Mesenchymal stem cell (in vitro differentiated cells and primary cell): ENCODE data around the gene RFTN1.

Source experiments
- DNase-seq: peaks from one replicate; pipeline ENCODE4 v3.0.0-alpha.2; 2013
- H2AFZ ChIP-seq: one replicate; pipeline ENCODE4 v1.6.1; 2013; ENCODE audit warnings: low read depth, mild to moderate bottlenecking, control low read depth, inconsistent platforms, low read length, moderate library complexity
- H2AK5ac ChIP-seq: 2 replicates; pipeline ENCODE4 v1.6.1; 2013; ENCODE audit warnings: low read length, moderate library complexity, mild to moderate bottlenecking, inconsistent platforms; ENCODE audit not compliant: severe bottlenecking
- H2BK120ac ChIP-seq: one replicate; pipeline ENCODE4 v1.6.1; 2013; ENCODE audit warnings: low read depth, mild to moderate bottlenecking, inconsistent platforms, low read length, moderate library complexity
- H2BK12ac ChIP-seq, 2 experiments: one replicate each; pipeline ENCODE4 v1.6.1; 2013; ENCODE audit warnings: inconsistent platforms in 2 of 2, low read length in 2 of 2, mild to moderate bottlenecking in 2 of 2, moderate library complexity in 2 of 2, control low read depth in 1 of 2
- H2BK15ac ChIP-seq: one replicate; pipeline ENCODE4 v1.6.1; 2013; ENCODE audit warnings: mild to moderate bottlenecking, low read depth, inconsistent platforms; ENCODE audit not compliant: poor library complexity, severe bottlenecking
- H2BK5ac ChIP-seq: 2 replicates; pipeline ENCODE4 v1.6.1; 2013; ENCODE audit warnings: low read depth, mild to moderate bottlenecking, low read length, control low read depth, inconsistent platforms; ENCODE audit not compliant: poor library complexity, severe bottlenecking
- H3K14ac ChIP-seq, 2 experiments: one replicate each; pipeline ENCODE4 v1.6.1; 2013; ENCODE audit warnings: inconsistent platforms in 2 of 2, low read length in 2 of 2, control low read depth in 1 of 2, mild to moderate bottlenecking in 1 of 2, moderate library complexity in 1 of 2
- H3K18ac ChIP-seq, 2 experiments: one replicate each; pipeline ENCODE4 v1.6.1; 2013; ENCODE audit warnings: inconsistent platforms in 2 of 2, low read length in 2 of 2, control low read depth in 1 of 2, low read depth in 1 of 2, mild to moderate bottlenecking in 1 of 2
- H3K23ac ChIP-seq, 2 experiments: one replicate each; pipeline ENCODE4 v1.6.1; 2013; ENCODE audit warnings: inconsistent platforms in 2 of 2, low read length in 2 of 2, mild to moderate bottlenecking in 2 of 2, moderate library complexity in 2 of 2, control low read depth in 1 of 2
- H3K27ac ChIP-seq: 2 replicates; pipeline ENCODE4 v1.5.1; 2013; ENCODE audit warnings: mild to moderate bottlenecking, moderate library complexity, low read length, control low read depth, inconsistent platforms; ENCODE audit not compliant: poor library complexity, severe bottlenecking
- H3K27me3 ChIP-seq, 2 experiments: 2 replicates each; pipeline versions ENCODE4 v1.6.1 to v1.7.0; 2013; ENCODE audit warnings: low read length in 2 of 2, mild to moderate bottlenecking in 2 of 2, moderate library complexity in 2 of 2, control low read depth in 1 of 2, inconsistent platforms in 1 of 2; ENCODE audit not compliant: control insufficient read depth in 1 of 2, insufficient read depth in 1 of 2
- H3K36me3 ChIP-seq, 2 experiments: 2 replicates each; pipeline versions ENCODE4 v1.6.1 to v1.7.0; 2013; ENCODE audit warnings: low read length in 2 of 2, control low read depth in 1 of 2, inconsistent platforms in 1 of 2, low read depth in 1 of 2, mild to moderate bottlenecking in 1 of 2; ENCODE audit not compliant: insufficient read depth in 2 of 2, control insufficient read depth in 1 of 2
- H3K4ac ChIP-seq, 2 experiments: one replicate each; pipeline ENCODE4 v1.6.1; 2013; ENCODE audit warnings: inconsistent platforms in 2 of 2, low read length in 2 of 2, mild to moderate bottlenecking in 2 of 2, moderate library complexity in 2 of 2, control low read depth in 1 of 2, low read depth in 1 of 2
- H3K4me1 ChIP-seq: 2 replicates; pipeline ENCODE4 v1.6.1; 2013; ENCODE audit warnings: low read depth, low read length, control low read depth; ENCODE audit not compliant: control insufficient read depth, insufficient read depth
- H3K4me2 ChIP-seq: 2 replicates; pipeline ENCODE4 v1.6.1; 2013; ENCODE audit warnings: low read length, mild to moderate bottlenecking, inconsistent platforms; ENCODE audit not compliant: poor library complexity, severe bottlenecking
- H3K4me3 ChIP-seq, 2 experiments: 2 replicates each; pipeline versions ENCODE4 v1.5.1 to v1.7.0; 2013; ENCODE audit warnings: low read length in 2 of 2, mild to moderate bottlenecking in 2 of 2, control low read depth in 1 of 2, low read depth in 1 of 2; ENCODE audit not compliant: insufficient read depth in 1 of 2
- H3K79me1 ChIP-seq: replicated peaks from 2 replicates; pipeline ENCODE4 v1.6.1; 2013; ENCODE audit warnings: mild to moderate bottlenecking, control low read depth, low read length, inconsistent platforms; ENCODE audit not compliant: poor library complexity, severe bottlenecking
- H3K9ac ChIP-seq: 2 replicates; pipeline ENCODE4 v1.7.0; 2013; ENCODE audit warnings: mild to moderate bottlenecking, low read length, moderate library complexity
- H3K9me3 ChIP-seq: 2 replicates; pipeline ENCODE4 v1.7.0; 2013; ENCODE audit warnings: mild to moderate bottlenecking, low read length; ENCODE audit not compliant: control insufficient read depth
- H4K8ac ChIP-seq: one replicate; pipeline ENCODE4 v1.6.1; 2013; ENCODE audit warnings: inconsistent platforms, mild to moderate bottlenecking, low read length, moderate library complexity
- H4K91ac ChIP-seq: one replicate; pipeline ENCODE4 v1.6.1; 2013; ENCODE audit warnings: mild to moderate bottlenecking, low read length, inconsistent platforms
- WGBS: methylation state at CpG from one replicate; pipeline ENCODE4 v1.1.7; 2013; ENCODE audit warnings: mixed read lengths; 5-methylcytosine and 5-hydroxymethylcytosine counted together

Gene RFTN1

DNA sequence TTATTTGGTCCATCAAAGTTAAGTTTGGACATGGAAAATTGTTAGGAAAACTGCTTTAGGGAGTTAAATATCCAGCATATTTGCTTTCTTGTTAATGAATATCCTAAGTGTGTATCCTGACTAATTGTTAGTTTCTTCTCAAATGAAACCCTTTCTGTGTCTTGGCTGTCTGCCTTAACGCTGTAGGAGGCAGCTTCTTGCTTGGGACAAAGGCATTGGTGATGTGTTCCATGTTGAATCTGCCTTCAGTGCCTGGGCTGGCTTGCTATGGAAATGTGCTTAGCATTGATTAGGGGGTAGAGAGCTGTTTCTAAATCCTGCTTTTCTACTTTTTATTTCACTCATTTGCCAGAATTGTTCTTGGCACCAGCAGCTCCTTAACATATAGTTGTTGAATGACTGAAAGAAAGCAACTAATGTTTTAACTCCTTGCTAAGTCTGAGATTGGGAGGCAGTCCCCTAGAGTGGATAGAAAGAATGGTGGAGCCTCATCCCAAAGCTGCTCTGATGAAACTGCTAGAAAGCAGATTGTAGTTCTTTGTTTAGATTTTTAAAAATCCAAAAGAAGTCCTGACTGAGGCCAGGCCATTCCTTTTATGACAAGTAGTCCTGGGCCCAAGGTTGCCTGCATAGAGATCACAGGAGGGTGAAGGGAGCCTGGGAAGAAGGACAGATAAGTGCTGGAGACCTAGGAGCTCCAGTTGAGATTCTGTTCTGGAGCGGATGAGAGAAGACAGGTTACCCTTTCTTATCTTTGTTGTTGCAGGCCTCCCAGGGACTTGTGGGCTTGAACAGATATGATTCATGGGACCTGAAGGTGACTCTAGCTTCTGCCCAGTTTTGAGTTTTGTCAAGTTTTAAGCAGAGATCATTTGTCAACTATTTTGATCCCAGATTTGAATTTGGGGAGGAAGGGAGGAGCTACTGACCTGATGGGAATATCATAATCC is 209.2 kb downstream of the RFTN1 start:
- no peak overlapping the region for H3K4me3 ChIP-seq
- no peak overlapping the region for H3K23ac ChIP-seq
- H3K18ac ChIP-seq: no peak overlapping the region
- H3K36me3 ChIP-seq: peaks cover 4 to 45% of the 10 kb centered on the region in 2 experiments
- no peak overlapping the region for H2AK5ac ChIP-seq
- no peak overlapping the region for H4K91ac ChIP-seq
- H3K27ac ChIP-seq: no peak overlapping the region
- H3K4me2 ChIP-seq: no peak overlapping the region
- H2BK120ac ChIP-seq: no peak overlapping the region
- peaks cover 8% of the 10 kb centered on the region for H3K4me1 ChIP-seq
- no peak overlapping the region for H2BK12ac ChIP-seq
- H2BK15ac ChIP-seq: no peak overlapping the region
- no peak overlapping the region for H2AFZ ChIP-seq
- 98% methylated on average over 2 of the region's 2 CpGs for whole genome bisulfite sequencing
- no peaks in the 10 kb centered on the region for H3K9me3 ChIP-seq
- H3K14ac ChIP-seq: no peak overlapping the region
- no peak overlapping the region for H3K9ac ChIP-seq
- no peaks in the 10 kb centered on the region for H3K27me3 ChIP-seq
- H4K8ac ChIP-seq: no peak overlapping the region
- no peak overlapping the region for H3K4ac ChIP-seq
- H2BK5ac ChIP-seq: no peak overlapping the region
- DNase-seq: no peak
- H3K79me1 ChIP-seq: peaks cover 4% of the 10 kb centered on the region

DNA sequence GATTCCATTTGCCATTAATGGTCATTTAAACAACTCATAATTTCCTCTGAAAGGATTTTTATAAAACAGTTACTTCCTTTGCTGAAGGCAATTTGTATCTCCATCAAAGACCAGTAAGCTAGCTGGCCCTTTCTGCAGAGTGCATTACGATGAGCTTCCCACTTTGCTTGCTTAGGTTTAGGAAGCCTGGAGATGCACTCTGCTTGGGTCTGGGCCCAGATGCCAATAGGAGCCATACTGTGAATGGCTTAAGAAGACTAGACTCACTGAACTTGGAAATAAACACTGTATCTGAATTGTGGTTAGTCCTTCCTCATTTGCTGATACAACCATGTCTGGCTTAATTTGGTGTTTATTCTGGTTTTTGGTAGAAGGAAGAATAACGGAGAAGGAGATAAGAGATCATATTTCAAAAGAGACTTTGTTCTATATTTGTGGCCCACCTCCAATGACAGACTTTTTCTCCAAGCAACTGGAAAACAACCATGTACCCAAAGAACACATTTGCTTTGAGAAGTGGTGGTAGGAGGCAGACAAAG is 210.4 kb downstream of the RFTN1 start:
- H3K4ac ChIP-seq: no peak overlapping the region
- H2BK120ac ChIP-seq: no peak overlapping the region
- H4K8ac ChIP-seq: no peak overlapping the region
- 96% methylated on average over 1 of the region's 2 CpGs for WGBS
- H3K9ac ChIP-seq: no peak overlapping the region
- peaks cover 4 to 43% of the 10 kb centered on the region in 2 experiments for H3K36me3 ChIP-seq
- no peak overlapping the region for H3K14ac ChIP-seq
- peaks cover 4% of the 10 kb centered on the region for H3K79me1 ChIP-seq
- no peak overlapping the region for H2BK12ac ChIP-seq
- no peaks in the 10 kb centered on the region for H3K27me3 ChIP-seq
- no peak overlapping the region for H3K18ac ChIP-seq
- no peak overlapping the region for H3K4me2 ChIP-seq
- no peak overlapping the region for H2AFZ ChIP-seq
- DNase-seq: no peak
- H3K4me3 ChIP-seq: no peak overlapping the region
- H2AK5ac ChIP-seq: no peak overlapping the region
- H3K9me3 ChIP-seq: no peaks in the 10 kb centered on the region
- H2BK5ac ChIP-seq: no peak overlapping the region
- H4K91ac ChIP-seq: no peak overlapping the region
- H3K23ac ChIP-seq: no peak overlapping the region
- peaks cover 6% of the 10 kb centered on the region for H3K4me1 ChIP-seq
- H2BK15ac ChIP-seq: no peak overlapping the region
- no peak overlapping the region for H3K27ac ChIP-seq

GRCh38 chr3:16302082-16302631 is 211.3 kb downstream of the RFTN1 start:
- H3K36me3 ChIP-seq: peaks cover 4 to 44% of the 10 kb centered on the region in 2 experiments
- no peak overlapping the region for H3K14ac ChIP-seq
- WGBS: 96% methylated on average over 6 of the region's 6 CpGs

DNA sequence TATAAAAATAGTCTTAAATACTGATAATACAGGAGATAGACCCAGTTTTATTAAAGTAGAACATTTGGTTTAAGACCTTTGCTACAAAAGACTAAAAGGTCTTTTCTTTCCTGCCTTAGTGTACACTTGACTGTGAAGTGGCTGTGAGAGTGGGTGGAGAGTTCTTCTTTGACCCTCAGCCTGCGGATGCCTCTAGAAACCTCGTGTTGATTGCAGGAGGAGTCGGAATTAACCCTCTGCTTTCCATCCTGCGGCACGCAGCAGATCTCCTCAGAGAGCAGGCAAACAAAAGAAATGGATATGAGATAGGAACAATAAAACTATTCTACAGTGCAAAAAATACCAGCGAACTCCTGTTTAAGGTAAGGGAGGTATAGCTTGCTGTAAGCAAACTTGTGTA is 212.0 kb downstream of the RFTN1 start:
- H4K8ac ChIP-seq: no peak overlapping the region
- peaks cover 1% of the 10 kb centered on the region for H3K79me1 ChIP-seq
- no peak for DNase-seq
- H2BK12ac ChIP-seq: no peak overlapping the region
- no peak overlapping the region for H2BK15ac ChIP-seq
- no peak overlapping the region for H3K4ac ChIP-seq
- H2AFZ ChIP-seq: no peak overlapping the region
- H3K9ac ChIP-seq: no peak overlapping the region
- peaks cover 6% of the 10 kb centered on the region for H3K4me1 ChIP-seq
- no peaks in the 10 kb centered on the region for H3K27me3 ChIP-seq
- peaks cover 4 to 44% of the 10 kb centered on the region in 2 experiments for H3K36me3 ChIP-seq
- WGBS: 57% methylated on average over 4 of the region's 6 CpGs
- no peak overlapping the region for H3K27ac ChIP-seq
- no peak overlapping the region for H2BK5ac ChIP-seq
- H3K4me3 ChIP-seq: no peak overlapping the region
- H3K23ac ChIP-seq: no peak overlapping the region
- H3K9me3 ChIP-seq: peaks cover 6% of the 10 kb centered on the region
- H4K91ac ChIP-seq: no peak overlapping the region
- H3K18ac ChIP-seq: no peak overlapping the region
- H3K14ac ChIP-seq: no peak overlapping the region
- H2AK5ac ChIP-seq: no peak overlapping the region
- H2BK120ac ChIP-seq: no peak overlapping the region
- no peak overlapping the region for H3K4me2 ChIP-seq

More at GRCh38 chr3:16302082-16302631, 211.3 kb downstream of the RFTN1 start:
- Histone ChIP-seq H3K9ac (no peak overlapping the region), H3K4me2 (no peak overlapping the region), H2AFZ (no peak overlapping the region), H4K91ac (no peak overlapping the region), H2AK5ac (no peak overlapping the region), H3K27me3 (no peaks in the 10 kb centered on the region), H2BK120ac (no peak overlapping the region), H4K8ac (no peak overlapping the region), H3K79me1 (peaks cover 2% of the 10 kb centered on the region), H2BK12ac (no peak overlapping the region), H3K23ac (no peak overlapping the region), H3K4me1 (peaks cover 6% of the 10 kb centered on the region), H2BK15ac (no peak overlapping the region), H3K9me3 (peaks cover 5% of the 10 kb centered on the region), H3K27ac (no peak overlapping the region), H3K4ac (no peak overlapping the region), H3K4me3 (no peak overlapping the region), H3K18ac (no peak overlapping the region), H2BK5ac (no peak overlapping the region)
- DNase-seq: no peak
